Inferior parietal cortex (tissue), 1 donor: Measurements from ENCODE around the gene CIAO2B.
"Not testable (repeated sequence)": the region's sequence is repeated elsewhere in the genome, so short reads cannot be mapped to it uniquely, and the experiment has no call there.

ENCODE experiments used
- DNase-seq: peaks from one replicate; pipeline ENCODE4 v3.0.0-alpha.2; 2016; ENCODE audit errors: extremely low spot score

CIAO2B gene

DNA sequence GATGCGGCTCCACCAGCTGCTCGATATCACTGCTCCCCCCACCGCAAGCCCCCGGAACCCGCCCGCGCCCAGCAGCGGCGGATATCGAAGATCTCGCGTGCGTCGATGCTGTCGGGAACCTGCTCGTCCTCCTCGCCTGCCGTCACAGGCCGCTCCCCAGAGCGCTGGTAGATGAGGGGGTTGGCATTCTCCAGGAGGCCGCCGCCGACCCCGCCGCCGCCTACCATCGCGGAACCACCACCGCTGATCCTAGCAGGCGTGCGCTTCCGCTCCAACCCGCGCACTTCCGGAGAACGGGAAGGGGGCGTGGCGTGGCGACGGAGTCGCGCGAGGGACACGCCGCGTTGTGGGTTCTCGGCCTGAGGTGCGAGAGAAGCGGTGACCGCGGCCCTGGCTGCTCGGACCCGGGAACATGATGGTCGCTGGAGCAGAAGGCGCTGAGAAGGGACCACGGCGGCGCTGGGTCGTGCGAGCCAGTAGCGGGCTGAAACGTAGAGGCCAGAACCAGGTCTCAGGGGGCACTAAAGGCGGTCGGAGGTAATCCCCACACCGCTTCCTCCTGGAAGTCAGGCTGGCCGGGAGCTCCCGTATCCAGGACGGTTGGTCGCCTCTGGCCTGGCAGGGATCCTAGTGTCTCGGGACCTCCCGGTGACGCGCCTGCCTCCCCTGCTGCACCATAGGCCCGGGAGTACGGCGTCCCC, at the start of gene CIAO2B:
Gene CIAO2B (minus strand): TSS at position 265 of the 701 bp plus-strand sequence. CDS start 38 bp downstream, at position 227.
- DNase-seq, result peak; percentile 94

GRCh38 chr16:66983033-66983432, 48.8 kb upstream of the CIAO2B start:
- DNase-seq, result no peak

- DNase-seq, result no peak
Measured at GRCh38 chr16:66979011-66979717, 45.0 kb upstream of the CIAO2B start.

DNA sequence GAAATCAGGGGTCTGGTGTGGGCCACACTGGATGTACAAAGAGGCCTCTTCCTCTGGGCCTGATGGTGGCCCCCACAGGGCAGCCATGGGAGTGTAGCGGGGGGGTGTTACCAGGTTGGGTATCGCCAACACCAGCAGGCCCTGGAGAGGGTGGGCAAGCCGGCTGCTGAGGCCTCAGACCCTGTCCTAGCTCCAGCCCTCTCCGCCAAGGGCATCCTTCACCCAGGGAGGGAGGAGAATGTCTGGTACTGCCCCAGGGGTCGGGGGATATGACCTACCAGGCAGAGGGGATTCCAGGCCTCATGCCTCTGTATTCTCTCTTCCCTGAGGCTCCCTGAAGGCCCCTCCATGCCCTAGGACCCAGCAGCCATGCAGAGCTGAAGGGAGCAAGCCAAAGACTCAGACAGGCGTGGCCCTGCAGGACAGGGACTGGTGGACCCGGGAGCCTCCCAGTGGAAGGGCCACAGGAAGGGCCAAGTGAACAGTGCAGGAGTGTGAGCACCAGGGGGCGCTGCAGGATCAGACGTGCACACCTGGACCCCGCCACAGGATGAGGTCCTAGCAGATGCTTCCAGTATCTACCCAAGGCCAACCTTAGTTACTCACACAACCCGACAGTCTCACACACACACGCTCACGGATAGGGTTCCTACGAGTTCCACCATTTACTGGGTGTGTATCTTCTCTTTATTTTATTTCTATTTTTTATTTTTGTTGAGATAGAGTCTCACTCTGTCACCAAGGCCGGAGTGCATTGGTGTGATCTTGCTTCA, 43.3 kb upstream of the CIAO2B start:
- DNase-seq, result peak; percentile 90

DNA sequence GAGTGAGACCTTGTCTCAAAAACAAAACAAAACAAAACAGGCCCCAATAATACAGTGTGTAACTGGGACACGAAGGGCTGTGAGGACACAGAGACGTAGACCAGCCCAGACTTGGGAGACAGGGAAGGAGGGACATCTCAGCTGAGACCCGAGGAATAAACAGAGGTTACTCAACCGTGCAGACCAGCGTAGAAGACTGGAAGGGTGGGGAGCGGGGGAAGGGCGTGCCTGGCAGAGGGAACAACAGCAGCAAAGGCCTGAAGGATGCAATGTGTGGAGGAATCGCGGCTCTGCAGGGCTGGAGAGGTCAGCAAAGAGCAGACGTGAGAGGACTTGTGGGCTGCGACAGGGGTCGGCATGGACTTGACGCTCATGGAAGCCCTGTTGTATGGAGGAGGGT, 42.5 kb upstream of the CIAO2B start:
- DNase-seq, result no peak

- no peak for DNase-seq
Measured at GRCh38 chr16:66975302-66975893, 41.2 kb upstream of the CIAO2B start.

GRCh38 chr16:66974932-66975246, 40.7 kb upstream of the CIAO2B start:
- not testable (repeated sequence) for DNase-seq

- DNase-seq, result not testable (repeated sequence)
Measured at GRCh38 chr16:66974156-66974931, 40.1 kb upstream of the CIAO2B start.

DNA sequence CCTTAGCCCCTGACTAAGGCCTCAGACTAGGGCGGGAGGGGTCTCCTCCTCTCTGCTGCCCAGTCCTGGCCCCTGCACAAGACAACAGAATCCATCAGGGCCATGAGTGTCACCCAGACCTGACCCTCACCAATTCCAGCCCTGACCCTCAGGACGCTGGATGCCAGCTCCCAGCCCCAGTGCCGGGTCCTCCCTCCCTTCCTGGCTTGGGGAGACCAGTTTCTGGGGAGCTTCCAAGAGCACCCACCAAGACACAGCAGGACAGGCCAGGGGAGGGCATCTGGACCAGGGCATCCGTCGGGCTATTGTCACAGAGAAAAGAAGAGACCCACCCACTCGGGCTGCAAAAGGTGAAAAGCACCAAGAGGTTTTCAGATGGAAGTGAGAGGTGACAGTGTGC, 39.5 kb upstream of the CIAO2B start:
- no peak for DNase-seq

DNA sequence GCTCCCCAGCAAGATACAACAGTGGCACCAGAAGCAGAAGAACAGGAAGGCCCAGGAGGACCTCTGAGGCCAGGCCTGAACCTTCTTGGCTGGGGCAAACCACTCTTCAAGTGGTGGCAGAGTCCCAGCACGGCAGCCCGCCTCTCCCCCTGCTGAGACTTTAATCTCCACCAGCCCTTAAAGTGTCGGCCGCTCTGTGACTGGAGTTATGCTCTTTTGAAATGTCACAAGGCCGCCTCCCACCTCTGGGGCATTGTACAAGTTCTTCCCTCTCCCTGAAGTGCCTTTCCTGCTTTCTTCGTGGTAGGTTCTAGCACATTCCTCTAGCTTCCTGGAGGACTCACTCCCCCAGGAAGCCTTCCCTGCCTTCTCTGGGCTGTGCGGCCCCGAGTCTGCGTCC, 38.8 kb upstream of the CIAO2B start:
- DNase-seq, result no peak

DNA sequence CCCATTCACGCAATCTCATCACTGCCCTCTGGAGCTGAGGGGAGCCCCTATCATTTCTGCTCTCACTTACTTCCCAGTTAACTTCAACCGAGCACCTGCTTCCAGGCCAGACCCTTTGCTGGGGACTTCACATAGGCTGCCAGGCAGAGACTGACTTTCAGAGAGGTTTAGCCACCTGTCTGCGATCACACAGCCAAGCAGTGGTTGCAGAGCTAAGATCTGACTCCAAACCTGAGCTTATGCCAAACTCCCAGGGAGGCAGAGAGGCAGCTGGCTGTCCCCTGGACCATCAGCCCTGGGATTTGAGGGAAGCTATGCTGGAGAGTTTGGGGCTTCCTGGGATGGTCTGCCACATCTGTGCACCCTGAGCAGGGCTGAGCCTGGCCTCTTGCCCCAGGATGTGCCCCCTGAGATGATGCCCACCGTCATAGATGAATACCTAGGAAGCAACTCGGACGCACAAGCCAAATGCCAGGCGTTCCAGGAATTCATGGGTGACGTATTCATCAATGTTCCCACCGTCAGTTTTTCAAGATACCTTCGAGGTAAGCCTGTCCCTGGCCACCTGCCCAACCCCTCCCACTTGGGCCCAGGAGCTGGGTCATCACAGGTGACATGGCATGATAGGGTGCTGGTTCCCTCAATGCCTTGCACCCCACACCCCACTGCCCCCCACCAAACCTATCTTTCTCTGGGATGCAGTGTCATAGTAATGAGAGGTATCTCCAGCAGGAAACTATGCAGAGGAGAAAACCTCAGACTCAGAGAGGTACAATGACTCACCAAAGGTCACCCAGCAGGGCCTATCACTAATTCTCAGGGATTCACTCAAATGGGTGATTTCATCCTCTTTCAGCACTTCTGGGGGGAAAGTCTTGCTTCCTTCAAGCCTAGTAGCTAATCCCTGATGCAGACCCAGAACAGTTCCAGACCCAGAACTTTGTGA, 36.8 kb upstream of the CIAO2B start:
- DNase-seq, result no peak

GRCh38 chr16:66968847-66969246, 34.6 kb upstream of the CIAO2B start:
- DNase-seq, result no peak

DNA sequence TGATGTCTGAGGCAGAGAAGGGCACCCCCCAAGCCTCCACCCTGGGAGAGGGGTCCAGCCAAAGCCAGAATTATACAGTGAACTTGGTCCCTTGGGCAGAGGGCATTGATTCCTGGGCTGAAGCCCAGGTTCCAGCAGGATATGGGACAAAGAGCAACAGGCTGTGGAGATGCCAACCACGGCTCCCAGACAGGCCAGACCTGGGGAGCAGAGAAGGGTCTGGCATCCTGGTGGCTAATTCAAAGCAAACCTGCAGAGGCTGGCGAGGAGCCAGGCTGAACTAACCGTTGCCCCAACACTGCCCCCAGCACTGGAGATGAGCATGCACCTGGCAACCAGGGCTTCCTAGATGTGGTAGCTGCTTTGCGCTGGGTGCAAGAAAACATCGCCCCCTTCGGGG, 29.8 kb upstream of the CIAO2B start:
- no peak for DNase-seq

DNA sequence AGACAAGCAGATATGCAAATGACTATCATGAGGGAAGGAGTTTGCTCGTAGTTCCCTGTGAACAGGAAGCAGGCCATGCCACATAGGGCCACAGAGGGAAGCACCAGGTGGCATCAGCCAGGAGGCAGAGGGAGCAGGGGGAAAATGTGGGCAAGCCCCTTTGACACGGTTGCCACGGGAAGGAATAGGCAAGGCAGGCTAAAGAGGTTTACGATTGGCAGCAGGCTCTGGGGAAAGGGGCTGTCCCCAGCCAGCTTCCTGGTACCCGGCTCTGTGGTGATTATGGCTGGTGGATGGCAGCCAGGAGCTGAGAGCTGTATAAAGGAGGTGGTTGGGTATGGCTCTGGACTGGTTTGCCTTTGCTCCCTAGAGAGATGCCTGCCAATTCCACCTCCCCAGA, 27.7 kb upstream of the CIAO2B start:
- DNase-seq, result no peak

GRCh38 chr16:66961065-66961744, 27.0 kb upstream of the CIAO2B start, which contains the start of gene CES3:
CES3 (plus strand) TSS chr16:66961266; CDS start chr16:66961308, 42 bp downstream.
- DNase-seq, result peak; percentile 53

- DNase-seq, result no peak
Measured at GRCh38 chr16:66960270-66960669, 26.1 kb upstream of the CIAO2B start.

DNA sequence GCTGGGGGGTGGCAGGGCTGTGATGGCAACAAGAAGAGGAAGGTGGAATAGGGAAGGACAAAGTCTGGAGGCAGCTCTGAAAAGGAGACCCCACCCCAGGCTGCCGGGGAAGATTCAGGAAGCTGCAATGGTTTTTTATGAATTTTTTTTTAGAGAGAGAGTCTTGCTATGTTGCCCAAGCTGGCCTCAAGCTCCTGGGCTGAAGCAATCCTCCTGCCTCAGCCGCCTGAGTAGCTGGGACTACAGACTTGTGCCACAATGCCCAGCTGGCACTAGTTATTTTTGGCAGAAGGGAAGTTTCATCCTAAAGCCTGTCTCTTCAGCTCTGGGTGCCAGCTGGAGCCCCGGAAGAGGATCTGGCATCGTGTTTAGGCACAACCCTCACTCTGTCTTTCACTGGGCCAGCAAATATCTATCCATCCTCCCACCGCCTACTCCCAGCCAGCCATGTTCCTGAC, 25.5 kb upstream of the CIAO2B start:
- peak; percentile 45 for DNase-seq

- no peak for DNase-seq
Measured at GRCh38 chr16:66958857-66959703, 24.9 kb upstream of the CIAO2B start.

DNA sequence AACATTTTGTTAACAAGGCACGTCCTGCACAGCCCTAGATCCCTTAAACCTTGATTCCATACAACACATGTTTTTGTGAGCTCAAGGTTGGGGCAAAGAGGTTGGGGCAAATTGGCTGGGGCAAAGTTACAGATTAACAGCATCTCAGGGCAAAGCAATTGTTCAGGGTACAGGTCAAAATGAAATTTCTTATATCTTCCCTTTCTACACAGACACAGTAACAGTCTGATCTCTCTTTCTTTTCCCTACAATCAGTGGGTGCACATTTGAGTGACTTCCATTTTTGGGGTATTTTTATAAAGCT, 21.9 kb upstream of the CIAO2B start:
- not testable (repeated sequence) for DNase-seq
